Activated CD4-positive, alpha-beta T cell treated with anti-CD3 and anti-CD28 coated beads, Interleukin-2, amount 50 U/mL, for 16 hours (primary cell): ENCODE measurements around the gene MLLT6.

ENCODE experiments used
- DNase-seq: peaks from one replicate; pipeline ENCODE4 v3.0.0-alpha.2; 2020

Gene MLLT6

GRCh38 chr17:38676706-38677504, 28.2 kb upstream of the MLLT6 start:
- DNase-seq: peak; percentile 91

GRCh38 chr17:38677819-38678218, 27.3 kb upstream of the MLLT6 start:
- DNase-seq: no peak

- no peak for DNase-seq
Observed at GRCh38 chr17:38681096-38681495, 24.0 kb upstream of the MLLT6 start.

- no peak for DNase-seq
Observed at GRCh38 chr17:38685491-38685890, 19.6 kb upstream of the MLLT6 start.

GRCh38 chr17:38687286-38687685, 17.8 kb upstream of the MLLT6 start:
- no peak for DNase-seq

- DNase-seq: no peak
Observed at GRCh38 chr17:38690386-38690785, 14.7 kb upstream of the MLLT6 start.

GRCh38 chr17:38691154-38691553, 13.9 kb upstream of the MLLT6 start:
- DNase-seq: no peak

GRCh38 chr17:38693700-38694329, 11.3 kb upstream of the MLLT6 start:
- DNase-seq: no peak

GRCh38 chr17:38697061-38697820, 7.8 kb upstream of the MLLT6 start:
- no peak for DNase-seq

GRCh38 chr17:38698760-38699159, 6.3 kb upstream of the MLLT6 start:
- DNase-seq: no peak

GRCh38 chr17:38701504-38702165, 3.4 kb upstream of the MLLT6 start:
- DNase-seq: peak; percentile 87

- peak; percentile 88 for DNase-seq
Observed at GRCh38 chr17:38702166-38702915, 2.7 kb upstream of the MLLT6 start.

- peak; percentile 45 for DNase-seq
Observed at GRCh38 chr17:38702916-38703741, 1.9 kb upstream of the MLLT6 start.

- peak; percentile 94 for DNase-seq
Observed at GRCh38 chr17:38703742-38704605, 1.1 kb upstream of the MLLT6 start.

GRCh38 chr17:38705523-38705802, 390 bp downstream of the MLLT6 start:
- DNase-seq: no peak

GRCh38 chr17:38705803-38706504, 881 bp downstream of the MLLT6 start:
- no peak for DNase-seq

- peak; percentile 31 for DNase-seq
Observed at GRCh38 chr17:38706505-38707216, 1.6 kb downstream of the MLLT6 start.

- DNase-seq: no peak
Observed at GRCh38 chr17:38707678-38708351, 2.7 kb downstream of the MLLT6 start.
